ENCODE data around the gene HS6ST1.

The HS6ST1 gene

GRCh38 chr2:128359841-128360240, 41.2 kb upstream of the HS6ST1 start:
- Mint-ChIP-seq H3K36me3 (ENCODE audit: low read depth) (no peaks in the 10 kb centered on the region), H3K27ac (no peak overlapping the region), H3K27me3 (ENCODE audit: low read depth, poor library complexity) (peaks cover 20% of the 10 kb centered on the region), H3K4me1 (peaks cover 38% of the 10 kb centered on the region), H3K9me3 (peaks cover 15% of the 10 kb centered on the region), H3K4me3 (no peak overlapping the region)
- no peak for TF ChIP-seq CTCF (IDR thresholded peaks at IDR 0.05)
- no peak for DNase-seq

GRCh38 chr2:128358941-128359731, 40.5 kb upstream of the HS6ST1 start:
- Mint-ChIP-seq H3K36me3 (ENCODE audit: low read depth) (no peaks in the 10 kb centered on the region), H3K27me3 (ENCODE audit: low read depth, poor library complexity) (peaks cover 20% of the 10 kb centered on the region), H3K4me3 (no peak overlapping the region), H3K4me1 (peaks cover 44% of the 10 kb centered on the region), H3K27ac (no peak overlapping the region), H3K9me3 (peaks cover 21% of the 10 kb centered on the region)
- DNase-seq = no peak
- no peak for TF ChIP-seq CTCF (IDR thresholded peaks at IDR 0.05)

GRCh38 chr2:128357506-128358370, 39.1 kb upstream of the HS6ST1 start:
- Mint-ChIP-seq H3K4me3 (no peak overlapping the region), H3K9me3 (peaks cover 30% of the 10 kb centered on the region), H3K27me3 (ENCODE audit: low read depth, poor library complexity) (peaks cover 12% of the 10 kb centered on the region), H3K36me3 (ENCODE audit: low read depth) (no peaks in the 10 kb centered on the region), H3K4me1 (peaks cover 35% of the 10 kb centered on the region), H3K27ac (no peak overlapping the region)
- no peak for DNase-seq
- TF ChIP-seq CTCF (IDR thresholded peaks at IDR 0.05) = no peak

GRCh38 chr2:128356127-128356526, 37.5 kb upstream of the HS6ST1 start:
- H3K27me3 Mint-ChIP-seq (ENCODE audit: low read depth, poor library complexity) = peaks cover 11% of the 10 kb centered on the region
- TF ChIP-seq CTCF (IDR thresholded peaks at IDR 0.05) = no peak
- H3K4me1 Mint-ChIP-seq = peaks cover 18% of the 10 kb centered on the region
- H3K4me3 Mint-ChIP-seq = no peak overlapping the region
- peaks cover 7% of the 10 kb centered on the region for H3K36me3 Mint-ChIP-seq (ENCODE audit: low read depth)
- DNase-seq = no peak
- H3K9me3 Mint-ChIP-seq = peaks cover 42% of the 10 kb centered on the region
- no peak overlapping the region for H3K27ac Mint-ChIP-seq

- no peak overlapping the region for H3K4me3 Mint-ChIP-seq
- H3K36me3 Mint-ChIP-seq (ENCODE audit: low read depth) = peaks cover 16% of the 10 kb centered on the region
- no peak for DNase-seq
- H3K27me3 Mint-ChIP-seq (ENCODE audit: low read depth, poor library complexity) = peaks cover 11% of the 10 kb centered on the region
- peaks cover 54% of the 10 kb centered on the region for H3K9me3 Mint-ChIP-seq
- peaks cover 16% of the 10 kb centered on the region for H3K4me1 Mint-ChIP-seq
- no peak overlapping the region for H3K27ac Mint-ChIP-seq
- no peak for TF ChIP-seq CTCF (IDR thresholded peaks at IDR 0.05)
Measured at GRCh38 chr2:128354726-128355470, 36.2 kb upstream of the HS6ST1 start.

All from nephron progenitor cell (in vitro differentiated cells).